ENCODE results near the gene MYL7.
"Not testable (repeated sequence)": the region's sequence is repeated elsewhere in the genome, so short reads cannot be mapped to it uniquely, and the experiment has no call there.

MYL7 gene

DNA sequence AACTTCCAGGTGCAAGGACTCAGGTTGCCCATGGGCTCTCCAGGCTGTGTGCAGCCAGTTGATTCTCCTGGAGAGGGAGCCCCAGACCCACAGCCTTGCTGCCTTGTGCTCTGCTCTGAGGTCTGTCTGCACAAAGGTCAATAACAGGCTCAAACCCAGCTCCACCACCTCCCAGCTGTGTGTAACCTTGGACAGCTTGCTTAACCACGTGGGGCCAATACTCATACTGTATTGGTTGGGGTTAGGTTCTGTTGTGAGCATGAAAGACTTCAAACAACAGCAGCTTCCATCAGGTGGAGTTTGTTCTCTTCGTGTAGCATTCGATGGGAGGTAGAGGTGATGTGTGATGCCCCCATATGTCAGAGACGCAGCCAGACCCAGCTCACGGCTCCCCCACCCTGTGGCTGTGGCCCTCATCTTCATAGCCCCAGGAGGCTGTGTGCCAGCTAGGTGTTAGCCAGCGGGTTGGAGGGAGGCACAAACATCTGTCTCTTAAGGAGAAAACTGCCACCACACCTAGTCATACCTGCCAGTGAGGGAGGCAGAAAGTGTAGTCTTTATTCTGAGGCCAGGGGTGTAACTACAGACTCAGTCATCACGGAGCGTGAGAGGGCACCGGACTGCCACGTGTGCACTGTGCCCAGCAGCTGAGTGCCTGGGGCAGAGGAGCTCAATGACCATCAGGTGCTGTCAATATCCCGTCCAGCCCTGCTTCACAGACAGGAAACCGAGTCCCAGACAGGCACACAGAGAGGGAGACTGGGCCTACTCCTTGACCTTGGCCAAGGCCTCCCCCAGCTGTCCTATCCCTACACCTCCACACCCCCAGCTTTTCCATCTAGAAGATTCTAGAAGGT, 9.7 kb downstream of the MYL7 start:
- DNase-seq (ENCODE audit: low spot score), result no peak

DNA sequence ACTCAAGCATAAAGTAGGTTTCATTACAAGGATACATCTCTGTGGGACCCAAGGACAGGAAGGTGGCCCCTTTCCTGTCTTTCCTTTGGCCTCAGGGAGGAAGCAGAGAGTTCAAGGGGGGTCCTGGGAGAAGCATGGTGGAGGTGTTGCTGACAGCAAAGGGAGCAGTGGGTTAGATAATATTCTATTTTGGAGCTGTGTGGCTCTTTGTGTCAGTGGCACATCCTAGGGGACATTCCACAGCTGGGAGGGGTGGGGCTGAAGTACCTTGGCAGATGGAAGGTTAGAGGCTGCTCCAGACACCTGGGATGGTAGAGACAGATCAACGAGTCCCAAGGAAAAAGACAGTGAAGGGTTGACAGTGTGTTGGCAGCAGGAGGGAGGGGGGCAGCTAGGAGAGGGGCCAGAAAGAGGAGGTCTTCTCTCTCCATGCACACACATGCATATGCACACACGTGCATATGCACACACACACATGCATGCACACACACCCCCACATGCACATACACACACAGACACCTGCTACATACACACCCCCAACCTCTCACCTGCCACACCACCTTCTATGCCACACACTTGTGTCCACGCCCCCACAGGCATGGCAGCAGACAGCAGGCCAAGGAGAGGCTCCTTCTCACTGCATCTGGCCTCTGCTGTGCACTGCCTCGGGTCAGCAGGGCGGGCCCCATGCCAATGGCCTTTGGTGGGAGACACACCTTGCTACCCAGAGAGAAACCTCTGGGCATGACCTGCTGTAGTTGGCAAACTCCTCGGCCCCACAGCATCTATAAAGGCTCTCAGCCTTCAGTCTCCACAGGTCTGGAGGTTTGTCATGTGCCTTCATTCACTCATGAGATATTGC, 12.2 kb downstream of the MYL7 start:
- DNase-seq (ENCODE audit: low spot score), result no peak

DNA sequence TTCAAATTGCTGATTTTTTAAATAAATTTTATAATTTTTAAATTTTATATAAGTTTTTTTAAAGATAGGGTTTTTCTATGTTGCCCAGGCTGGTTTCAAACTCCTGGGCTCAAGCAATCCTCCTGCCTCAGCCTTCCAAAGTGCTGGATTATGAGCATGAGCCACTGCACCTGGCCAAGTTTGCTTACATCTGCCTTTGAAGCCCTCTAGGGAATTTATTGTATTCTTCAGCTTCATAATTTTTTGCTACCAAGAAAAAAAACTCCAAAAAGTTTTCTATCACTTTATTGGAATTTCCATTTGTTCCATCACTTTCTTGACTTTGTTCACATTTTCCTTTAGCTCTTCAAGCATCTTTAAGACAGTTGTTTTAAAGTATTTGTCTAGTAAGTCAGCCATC, 14.0 kb downstream of the MYL7 start:
- DNase-seq (ENCODE audit: low spot score), result no peak

DNA sequence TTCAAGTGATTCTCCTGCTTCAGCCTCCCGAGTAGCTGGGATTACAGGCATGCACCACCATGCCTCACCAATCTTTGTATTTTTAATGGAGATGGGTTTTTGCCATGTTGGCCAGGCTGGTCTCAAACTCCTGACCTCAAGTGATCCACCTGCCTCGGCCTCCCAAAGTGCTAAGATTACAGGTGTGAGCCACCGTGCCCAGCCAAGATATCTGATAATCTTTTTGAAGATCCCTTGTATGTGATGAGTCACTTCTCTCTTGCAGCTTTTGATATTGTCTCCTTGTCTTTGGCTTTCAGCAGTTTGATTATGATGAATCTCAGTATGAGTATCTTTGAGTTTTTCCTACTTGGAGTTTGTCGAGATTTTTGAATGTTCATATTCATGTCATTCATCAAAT, 14.6 kb downstream of the MYL7 start:
- not testable (repeated sequence) for DNase-seq (ENCODE audit: low spot score)

DNA sequence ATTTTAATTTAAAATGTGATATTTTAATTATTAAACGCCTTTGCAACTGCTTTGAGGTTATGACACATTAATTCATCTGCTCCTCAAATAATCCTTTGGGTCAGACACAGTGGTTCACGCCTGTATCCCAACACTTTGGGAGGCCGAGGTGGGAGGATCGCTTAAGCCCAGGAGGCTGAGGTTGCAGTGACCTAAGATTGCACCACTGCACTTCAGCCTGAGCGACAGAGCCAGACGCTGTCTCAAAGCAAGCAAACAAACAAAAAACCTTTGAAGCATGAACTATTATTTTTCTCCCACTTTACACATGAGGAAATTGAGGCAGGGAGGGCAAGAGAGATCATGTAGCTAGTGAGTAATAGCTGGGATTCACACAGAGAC, 16.3 kb downstream of the MYL7 start:
- DNase-seq (ENCODE audit: low spot score), result no peak

DNA sequence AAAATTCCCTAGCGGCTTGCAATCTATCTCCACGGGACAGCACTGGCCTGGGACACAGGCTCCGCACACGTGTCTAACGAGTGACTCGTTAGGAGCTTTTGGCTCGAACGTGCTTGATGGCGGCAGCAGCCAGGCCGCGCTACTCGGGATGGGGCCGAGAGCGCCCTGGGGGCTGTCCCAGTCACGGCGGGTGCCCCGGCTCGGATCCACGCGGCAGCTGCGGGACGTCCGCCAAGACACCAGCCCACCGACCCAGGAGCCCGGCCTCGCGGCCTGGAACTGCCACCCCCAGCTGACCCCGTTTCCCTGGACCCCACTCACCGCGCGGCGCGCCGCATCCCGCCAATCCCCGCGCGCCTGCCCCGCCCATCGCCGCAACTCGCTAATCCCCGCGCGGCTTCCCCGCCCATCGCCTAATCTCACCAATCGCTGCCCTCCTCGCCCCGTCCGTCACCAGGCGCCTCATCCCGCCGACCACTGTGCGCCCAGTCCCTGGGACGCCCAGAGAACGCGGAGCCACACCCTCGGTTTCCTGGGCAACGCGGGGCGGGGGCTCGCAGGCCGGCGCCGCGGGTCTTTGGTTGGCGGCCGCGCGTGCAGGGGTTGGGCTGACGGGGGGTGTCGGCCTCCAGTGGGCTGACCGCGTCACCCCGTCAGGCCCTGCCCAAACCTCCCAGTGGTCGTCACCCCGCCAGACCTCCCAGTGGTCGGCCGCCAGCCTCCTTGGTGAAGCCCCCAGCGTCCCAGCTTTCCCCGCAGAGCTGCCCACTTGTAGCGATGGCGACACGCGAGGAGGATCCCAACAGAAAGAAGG, 17.7 kb downstream of the MYL7 start, which contains the start of gene POLD2:
Gene POLD2 (minus strand): TSS at position 359 of the 814 bp plus-strand sequence. CDS start 1,495 bp downstream, outside the sequence.
- peak; percentile 96 for DNase-seq (ENCODE audit: low spot score)

DNA sequence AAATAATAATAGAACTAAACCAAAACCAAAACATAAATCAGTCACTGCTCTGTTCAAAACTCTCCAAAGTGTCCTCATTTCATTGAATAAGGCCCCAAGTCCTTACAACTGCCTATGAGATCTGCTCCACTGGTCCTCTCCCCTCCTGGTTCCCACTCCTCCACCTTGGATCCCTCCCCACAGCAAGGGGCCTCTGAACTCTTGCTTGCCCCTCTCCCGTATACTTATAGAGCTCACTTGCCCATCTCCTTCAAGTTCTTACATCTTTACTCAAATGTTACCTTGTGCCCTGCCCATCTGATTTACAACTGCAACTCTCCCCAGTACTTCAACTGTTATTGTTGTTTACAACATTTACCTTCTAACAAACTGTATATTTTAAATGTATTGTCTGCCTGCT, 18.6 kb downstream of the MYL7 start:
- no peak for DNase-seq (ENCODE audit: low spot score)

DNA sequence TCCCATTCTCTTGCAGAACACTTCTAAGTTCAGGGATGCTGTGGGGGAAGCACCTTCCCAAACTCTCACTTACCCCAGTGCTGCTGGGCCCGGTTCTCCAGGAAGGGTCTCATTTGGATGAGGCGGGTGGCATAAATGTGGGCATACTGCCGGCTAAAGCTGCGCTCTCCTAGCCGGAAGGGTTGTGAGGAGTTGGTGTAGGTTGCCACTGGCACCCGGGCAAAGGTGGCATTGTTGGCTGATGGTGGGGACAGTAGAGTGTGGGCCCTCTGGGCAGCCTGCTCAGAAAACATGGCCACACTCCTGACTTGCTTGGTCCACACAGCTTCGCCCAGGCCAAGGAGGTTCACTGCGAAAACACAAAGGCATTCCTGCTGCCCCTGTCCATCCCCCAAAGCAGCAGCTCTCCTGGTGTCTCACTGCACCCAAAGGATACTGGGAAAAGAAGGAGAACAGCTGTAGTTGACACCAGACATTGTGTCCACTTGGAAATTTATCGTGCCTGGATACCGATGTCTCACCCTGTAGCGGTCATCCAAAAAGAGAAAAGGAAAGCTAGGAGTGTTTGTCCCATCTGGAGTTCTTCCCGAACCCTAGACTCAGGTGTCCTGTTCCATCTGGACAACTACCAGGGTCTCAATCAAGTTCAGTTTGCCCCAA, 19.2 kb downstream of the MYL7 start:
- no peak for DNase-seq (ENCODE audit: low spot score)

DNA sequence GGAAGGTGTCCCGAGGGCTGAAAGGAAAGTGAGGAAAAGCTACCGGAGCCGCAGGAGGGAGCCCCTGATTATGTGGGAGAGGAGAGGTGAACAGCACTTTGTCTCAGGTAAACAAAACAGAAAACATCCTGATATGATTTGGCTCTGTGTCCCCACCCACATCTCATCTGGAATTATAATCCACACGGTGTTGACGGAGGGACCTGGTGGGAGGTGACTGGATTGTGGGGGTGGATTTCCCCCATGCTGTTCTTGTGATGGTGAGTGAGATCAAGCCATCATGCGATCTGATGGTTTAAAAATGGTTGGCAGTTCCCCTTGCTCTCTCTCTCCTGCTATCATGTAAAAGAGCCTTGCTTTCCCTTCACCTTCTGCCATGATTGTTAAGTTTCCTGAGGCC, 20.7 kb downstream of the MYL7 start:
- no peak for DNase-seq (ENCODE audit: low spot score)

DNA sequence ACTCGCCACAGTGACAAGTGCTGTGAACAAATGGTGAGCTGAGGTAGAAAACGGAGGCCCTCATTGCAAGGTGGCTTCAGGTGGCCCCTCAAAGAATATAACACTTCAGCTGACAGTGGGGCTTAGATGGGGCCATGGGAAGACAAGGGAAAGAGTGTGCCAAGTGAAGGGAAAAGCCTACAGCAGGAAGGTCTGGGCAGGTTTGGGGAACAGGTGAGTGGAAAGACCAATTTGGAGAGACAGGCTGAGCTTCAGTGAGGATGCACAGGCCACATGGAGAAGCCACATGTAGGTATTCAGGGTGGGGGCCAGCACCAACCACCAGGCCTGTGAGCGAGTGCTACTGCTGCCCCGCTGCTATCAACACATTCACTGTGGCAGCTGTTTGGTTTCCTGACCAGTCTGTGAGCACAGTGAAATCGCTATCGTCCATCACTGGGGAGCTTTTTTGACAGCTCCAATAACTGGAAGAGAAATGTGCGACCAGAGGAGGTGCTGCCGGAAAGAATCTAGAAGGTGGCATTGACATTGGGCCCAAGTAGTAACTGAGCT, 21.2 kb downstream of the MYL7 start:
- no peak for DNase-seq (ENCODE audit: low spot score)

DNA sequence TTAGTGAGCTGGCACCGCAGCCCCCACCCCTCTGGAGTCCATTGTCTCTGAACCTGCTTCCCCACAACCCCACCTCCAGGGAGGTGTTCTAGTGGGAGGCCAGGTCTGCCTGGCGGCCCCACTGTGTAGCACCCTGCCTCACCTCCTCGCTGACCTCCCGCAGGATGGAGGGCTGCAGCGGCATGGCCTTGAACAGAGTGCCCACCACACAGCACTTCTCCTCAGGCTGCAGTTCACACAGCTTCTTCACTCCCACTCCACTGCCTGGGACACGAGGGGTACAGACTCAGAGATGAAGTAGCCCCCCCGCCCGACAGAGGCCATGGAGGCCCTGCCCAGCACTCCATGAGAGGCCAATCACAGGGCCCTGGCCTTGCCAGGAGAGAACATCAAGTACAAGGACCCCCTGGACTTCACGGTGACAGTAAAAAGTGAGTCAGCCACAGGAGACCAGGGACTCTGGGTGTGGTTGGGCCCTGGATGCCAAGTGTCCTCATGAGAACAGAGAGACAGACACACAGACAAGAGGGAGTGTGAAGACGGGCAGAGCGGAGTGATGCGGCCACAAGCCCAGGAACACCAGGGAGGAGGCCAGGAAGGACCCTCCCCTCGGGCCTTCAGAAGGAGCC, 23.2 kb downstream of the MYL7 start:
- no peak for DNase-seq (ENCODE audit: low spot score)

DNA sequence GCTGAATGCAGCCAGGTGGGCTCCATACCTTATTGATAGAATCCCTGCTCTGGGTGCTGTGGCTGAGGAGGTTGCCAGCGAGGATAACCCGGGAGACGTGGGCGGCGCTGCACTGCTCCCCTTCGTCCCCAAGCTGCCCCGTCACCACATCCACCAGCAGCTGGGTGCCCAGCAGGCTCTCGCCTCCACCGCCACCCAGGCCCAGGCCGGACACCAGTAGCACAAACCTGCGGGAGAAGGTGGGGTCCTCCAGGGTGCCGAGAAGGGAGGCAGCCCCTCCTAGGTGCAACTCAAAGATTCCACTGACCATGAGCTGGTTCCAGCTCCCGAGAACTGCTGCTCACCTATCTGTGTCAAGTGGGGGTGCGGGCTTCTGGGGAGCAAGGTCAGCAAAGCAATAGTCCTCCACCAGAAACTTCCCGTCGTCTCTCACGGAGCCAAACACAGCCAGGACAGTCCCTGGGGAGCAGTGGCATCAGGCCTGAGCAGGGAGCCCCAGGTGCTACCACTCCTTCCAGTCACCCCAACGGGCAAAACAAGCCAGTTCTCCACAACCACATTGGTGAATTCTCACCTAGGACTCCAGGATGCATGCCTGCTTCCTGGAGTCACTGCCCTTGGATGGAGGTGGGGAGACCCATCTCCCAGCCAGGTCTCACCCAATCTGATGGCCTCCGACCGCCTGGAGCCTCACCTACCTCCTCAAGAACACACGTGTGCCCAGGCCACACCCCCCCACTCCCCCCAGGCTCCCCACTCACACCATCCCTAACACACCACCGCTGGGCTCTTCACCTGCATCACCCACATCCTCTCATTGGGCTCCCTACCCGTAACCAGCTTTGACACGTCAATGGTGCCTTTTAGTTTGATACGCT, 24.1 kb downstream of the MYL7 start:
- DNase-seq (ENCODE audit: low spot score), result no peak

DNA sequence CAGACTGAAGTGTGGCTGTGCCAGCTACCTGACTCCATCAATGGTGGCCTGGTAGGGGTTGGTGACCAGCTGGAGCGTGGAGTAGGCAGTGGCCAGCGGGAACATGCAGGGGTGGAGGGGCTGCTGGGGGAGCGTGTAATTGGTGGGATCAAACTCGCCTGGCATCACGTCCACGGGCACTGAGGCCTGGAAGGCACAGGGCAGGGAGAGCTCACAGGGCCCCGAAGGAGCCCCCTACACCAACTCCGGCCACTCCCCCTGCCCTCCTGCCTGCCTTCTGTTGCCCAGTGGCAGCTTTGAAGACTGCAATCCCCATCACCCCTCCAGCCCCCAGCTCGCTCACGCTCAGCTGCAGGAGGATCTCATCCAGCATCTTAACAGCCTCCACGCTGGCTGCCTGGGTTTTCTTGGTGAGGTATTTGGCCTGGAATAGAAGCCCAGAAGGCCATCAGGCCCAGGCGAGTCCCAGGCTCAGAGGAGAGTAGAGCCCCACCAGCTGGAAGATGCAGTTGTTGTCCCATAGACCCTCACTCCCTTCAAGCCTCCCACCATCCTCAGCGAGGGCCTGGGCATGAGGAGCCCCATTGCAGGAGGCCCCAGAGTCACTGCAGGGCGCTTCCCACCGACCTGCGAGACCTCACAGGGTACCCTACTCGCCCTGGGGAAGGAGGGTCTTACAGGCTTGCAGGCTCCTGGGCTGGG, 24.9 kb downstream of the MYL7 start:
- DNase-seq (ENCODE audit: low spot score), result no peak

DNA sequence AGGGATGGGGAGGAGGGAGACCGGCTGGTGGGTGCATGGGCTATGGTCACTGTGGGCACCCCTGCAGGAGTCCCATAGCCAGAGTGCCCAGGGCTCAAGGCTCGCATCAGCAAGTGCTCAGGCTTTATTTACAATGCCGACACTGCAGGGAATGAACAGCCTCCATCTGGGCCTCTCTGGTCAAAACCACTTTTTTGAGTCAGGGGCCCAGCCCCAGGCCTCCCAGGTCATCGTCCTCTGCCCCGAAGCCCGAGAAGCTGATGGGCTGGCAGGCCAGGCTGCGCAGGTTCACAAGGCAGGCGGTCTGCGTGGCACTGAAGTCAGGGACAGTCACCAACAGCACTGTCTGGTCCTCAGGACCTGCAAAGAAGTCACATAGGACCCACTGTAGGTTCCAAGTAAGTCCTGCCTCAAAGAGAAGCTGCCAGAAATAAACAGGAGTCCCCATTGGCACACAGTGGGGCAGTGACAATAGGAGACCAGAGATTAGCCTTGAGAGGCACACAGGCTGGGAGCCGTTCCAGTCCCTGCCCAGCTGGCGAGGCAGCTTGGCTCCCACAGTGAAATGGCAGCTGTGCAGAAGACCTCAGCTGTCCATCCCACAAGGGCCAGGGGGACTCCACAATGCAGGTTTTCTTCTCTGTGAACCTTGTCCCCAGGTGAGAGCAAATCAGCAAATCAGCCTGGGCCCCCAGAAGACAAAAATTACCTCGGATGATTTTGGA, 26.4 kb downstream of the MYL7 start:
- DNase-seq (ENCODE audit: low spot score), result no peak

DNA sequence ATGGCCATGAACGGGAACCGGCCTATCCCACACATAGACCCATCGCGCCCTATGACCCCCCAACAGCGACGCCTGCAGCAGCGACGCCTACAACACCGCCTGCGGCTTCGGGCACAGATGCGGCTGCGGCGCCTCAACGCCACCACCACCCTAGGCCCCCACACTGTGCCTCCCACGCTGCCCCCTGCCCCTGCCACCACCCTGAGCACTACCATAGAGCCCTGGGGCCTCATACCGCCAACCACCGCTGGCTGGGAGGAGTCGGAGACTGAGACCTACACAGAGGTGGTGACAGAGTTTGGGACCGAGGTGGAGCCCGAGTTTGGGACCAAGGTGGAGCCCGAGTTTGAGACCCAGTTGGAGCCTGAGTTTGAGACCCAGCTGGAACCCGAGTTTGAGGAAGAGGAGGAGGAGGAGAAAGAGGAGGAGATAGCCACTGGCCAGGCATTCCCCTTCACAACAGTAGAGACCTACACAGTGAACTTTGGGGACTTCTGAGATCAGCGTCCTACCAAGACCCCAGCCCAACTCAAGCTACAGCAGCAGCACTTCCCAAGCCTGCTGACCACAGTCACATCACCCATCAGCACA, 27.3 kb downstream of the MYL7 start:
- DNase-seq (ENCODE audit: low spot score), result no peak

DNA sequence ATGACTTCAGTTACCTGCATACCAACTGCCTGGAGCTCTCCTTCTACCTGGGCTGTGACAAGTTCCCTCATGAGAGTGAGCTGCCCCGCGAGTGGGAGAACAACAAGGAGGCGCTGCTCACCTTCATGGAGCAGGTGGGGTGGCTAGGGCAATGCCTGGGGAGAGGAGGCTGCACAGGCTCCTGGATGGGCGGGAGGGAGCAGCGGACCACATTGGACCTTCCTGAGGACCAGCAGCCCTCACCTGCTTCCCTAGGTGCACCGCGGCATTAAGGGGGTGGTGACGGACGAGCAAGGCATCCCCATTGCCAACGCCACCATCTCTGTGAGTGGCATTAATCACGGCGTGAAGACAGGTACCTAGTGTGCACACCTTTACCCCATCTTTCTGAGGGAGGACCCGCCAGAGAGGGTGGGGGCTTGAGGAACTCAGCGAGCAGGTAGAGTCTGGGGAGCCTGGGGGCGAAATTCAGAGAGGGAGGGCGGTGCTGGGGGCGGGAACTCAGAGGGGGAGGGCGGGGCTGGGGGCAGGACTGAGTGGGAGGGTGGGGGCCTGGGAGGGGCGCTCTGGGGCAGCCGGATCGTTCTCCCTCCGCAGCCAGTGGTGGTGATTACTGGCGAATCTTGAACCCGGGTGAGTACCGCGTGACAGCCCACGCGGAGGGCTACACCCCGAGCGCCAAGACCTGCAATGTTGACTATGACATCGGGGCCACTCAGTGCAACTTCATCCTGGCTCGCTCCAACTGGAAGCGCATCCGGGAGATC, 28.0 kb downstream of the MYL7 start:
- DNase-seq (ENCODE audit: low spot score), result no peak

DNA sequence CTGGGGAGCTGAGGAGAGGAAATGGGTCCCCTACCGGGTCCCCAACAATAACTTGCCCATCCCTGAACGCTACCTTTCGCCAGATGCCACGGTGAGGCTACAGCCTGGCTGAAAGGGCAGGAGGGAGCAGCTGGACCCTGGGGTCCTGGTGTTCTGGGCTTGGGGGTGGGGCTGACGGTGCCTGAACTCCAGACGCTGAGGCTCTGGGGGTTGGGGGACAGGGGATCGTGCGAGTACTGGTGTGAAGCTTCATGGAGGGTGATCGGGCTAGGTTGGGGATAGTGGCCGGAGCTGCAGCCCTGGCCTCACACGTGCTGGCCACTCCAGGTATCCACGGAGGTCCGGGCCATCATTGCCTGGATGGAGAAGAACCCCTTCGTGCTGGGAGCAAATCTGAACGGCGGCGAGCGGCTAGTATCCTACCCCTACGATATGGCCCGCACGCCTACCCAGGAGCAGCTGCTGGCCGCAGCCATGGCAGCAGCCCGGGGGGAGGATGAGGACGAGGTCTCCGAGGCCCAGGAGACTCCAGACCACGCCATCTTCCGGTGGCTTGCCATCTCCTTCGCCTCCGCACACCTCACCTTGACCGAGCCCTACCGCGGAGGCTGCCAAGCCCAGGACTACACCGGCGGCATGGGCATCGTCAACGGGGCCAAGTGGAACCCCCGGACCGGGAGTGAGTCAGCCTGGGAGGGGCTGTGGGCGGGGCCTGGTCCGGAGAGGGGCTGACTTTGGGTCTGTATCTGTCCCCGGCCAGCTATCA, 28.7 kb downstream of the MYL7 start:
- no peak for DNase-seq (ENCODE audit: low spot score)

All from kidney capillary endothelial cell (primary cell).